GM19455 (cell line): ENCODE data around the gene URB1.
"Not testable (repeated sequence)": the region's sequence is repeated elsewhere in the genome, so short reads cannot be mapped to it uniquely, and the experiment has no call there.

Source experiments
- ATAC-seq: cut with Tn5 transposase; IDR thresholded peaks from one replicate; pipeline ENCODE4 v1.9.1; 2021; ENCODE audit not compliant: unreplicated experiment

The URB1 gene

DNA sequence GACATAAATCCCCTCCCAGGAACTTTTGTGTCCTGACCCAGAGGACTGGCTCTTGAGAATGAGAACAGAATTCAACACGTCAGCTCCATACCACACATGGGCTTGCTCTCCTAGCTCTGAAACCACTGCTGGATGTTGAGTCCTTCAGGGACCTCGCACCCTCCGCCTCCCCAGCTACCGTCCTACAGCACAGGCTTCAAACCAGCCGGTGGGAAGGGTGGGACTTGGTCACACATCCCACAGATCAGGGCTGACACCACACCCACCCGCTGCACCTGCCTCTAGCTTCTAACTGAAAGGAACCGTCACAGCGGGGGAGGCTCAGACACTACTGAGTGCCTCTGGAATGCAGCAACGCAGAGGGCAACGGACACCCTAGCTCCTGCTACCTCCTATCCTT, 70.1 kb downstream of the URB1 start:
- ATAC-seq = no peak

- ATAC-seq = no peak
Measured at GRCh38 chr21:32322103-32322502, 70.7 kb downstream of the URB1 start.

GRCh38 chr21:32321480-32321879, 71.3 kb downstream of the URB1 start:
- no peak for ATAC-seq

DNA sequence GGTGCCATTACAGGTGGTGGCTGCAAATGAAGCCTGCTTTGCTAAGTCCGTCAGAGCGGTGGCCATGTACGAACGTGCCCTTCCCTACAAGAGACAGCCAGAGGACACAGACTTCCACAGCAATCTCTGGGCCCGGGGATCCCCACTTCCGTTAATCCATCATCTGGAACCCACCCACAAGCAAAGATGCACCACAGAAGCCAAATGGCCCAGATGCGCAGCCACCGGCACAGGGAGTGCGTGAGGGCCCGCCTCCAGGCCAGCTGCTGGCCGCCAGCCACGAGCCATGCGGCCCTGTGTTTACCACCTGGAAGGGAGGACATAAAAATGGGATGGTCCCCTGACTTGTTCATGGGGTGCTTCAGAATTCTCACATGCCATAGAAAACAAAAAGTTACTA, 72.1 kb downstream of the URB1 start:
- no peak for ATAC-seq

DNA sequence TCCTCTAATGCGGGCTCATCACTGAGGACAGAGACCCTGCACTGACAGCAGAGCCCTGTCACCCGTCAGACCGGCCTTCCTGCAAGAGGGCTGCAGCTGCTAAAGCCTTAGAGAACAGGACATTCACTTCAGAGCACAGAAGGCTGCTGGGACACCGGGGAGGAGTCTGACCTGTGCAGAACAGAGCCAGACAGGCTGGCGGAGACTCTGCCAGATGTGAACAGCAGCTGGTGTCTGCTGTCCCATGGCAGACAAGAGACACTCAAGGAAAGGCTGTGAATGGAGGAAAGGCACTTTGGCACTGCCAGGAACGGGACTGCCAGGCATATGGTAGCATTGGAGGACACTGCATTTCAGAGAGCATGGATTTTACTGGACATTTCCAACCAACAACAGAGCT, 72.8 kb downstream of the URB1 start:
- no peak for ATAC-seq

DNA sequence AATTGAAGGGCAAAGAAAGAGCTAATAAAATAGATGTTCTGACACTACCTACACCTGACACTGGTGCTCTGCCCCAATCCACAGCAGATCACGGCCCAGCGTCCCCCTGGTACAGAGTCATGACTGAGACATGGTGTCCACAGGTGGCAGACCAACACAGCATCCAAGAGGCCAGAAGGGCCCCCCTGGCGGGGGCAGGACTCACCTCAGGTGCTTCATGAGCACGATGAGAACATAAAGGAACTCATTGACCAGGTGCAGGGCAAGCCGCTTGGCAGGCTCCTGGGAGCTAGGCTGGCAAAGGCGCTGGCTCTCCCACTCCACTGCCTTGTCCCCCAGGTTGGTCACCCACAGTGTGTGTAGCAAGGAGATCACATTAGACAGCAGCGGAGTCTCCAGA, 73.8 kb downstream of the URB1 start:
- ATAC-seq = no peak

DNA sequence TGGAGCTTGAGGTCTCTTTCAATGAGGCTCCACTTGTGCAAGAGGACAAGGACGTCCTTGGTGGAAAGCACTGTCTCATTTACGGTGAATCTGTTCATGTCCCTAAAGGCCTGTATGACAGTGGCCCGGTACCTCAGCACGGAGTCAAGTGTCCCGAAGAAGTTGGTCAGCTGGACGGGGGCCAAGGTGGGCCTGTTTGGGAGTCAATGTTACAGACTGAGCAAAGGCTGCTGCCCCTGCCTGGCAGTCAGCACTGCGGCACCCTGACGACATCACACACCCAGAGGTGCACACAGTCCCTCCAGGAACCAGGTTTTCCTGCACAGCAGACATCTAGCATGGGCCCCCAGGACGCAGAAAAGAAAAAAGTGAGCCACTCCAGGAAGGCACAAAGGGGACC, 75.1 kb downstream of the URB1 start:
- no peak for ATAC-seq

DNA sequence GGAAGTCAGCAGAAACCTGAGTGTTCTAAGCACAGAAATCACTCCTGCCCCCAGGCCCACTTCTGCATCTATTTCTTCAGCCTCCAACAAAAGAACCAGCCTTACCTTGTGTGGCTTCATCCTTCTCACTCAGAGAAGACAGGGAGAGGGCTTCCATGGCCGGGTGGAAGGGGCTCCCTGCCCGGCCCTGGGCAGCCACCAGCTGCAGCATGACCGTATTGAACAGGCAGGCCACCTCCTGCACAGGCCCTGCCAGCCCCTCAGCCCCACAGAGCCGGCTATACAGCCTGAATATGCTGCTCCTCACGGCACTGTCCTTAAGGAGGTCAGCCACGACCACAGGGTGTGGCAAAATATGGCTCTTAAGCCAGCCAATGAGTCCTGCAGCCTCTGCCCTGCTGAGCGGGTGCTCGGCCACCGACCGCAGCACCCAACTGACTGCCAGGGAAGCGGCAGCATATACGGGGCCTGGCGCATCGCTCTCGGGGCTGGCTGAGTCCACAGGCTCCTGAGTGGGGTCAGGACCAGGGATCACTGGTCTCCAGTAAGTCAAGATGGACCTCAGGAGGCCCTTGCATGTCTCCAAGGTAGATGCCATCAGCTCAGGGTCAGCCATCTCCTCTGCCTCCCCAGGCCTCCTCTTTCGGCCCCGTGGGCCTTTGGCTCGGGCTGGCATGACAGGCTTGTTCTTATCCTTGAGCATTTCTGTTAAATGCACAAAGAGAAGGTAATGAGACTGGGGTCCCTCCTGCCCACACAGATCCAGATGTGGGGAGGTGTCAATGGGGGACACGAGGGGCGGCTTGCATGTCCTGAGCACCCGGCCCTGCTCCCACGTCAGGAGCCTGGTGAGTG, 76.2 kb downstream of the URB1 start:
- no peak for ATAC-seq

DNA sequence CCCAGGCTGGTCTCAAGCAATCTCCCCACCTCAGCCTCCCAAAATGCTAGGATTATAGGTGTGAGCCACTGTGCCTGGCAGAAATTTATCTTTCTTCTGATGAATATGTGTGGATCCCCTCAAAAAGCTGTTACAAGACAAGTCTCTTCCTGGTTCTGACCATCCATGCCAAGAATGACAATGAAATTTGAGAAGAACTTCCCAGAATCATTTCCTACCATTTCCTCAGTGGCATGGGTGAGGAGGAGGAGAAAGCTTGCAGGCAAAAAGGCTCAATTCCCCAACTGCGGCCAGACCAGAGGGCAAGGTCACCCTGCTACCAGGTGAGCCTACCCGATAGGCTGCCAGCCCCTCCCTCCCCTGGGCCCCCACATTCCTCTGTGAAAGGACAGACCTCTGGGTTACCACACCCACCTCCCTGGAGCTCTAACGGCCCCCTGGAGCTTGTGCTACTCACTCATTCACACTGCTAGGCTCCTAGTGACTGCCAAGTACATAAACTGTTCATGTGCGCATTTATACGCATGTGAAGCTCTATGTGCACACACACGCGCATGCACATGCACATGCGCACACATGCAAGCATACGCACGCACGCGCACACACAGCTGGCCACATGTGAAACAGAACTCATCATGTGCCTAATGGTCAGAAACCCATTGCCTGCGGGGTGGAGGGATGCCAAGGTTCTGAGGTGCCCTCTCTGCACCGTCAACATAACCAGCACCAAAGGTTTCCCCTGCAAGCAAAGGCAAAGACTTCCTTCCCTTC, 77.1 kb downstream of the URB1 start:
- ATAC-seq = no peak

GRCh38 chr21:32314806-32315205, 78.0 kb downstream of the URB1 start:
- ATAC-seq = no peak

DNA sequence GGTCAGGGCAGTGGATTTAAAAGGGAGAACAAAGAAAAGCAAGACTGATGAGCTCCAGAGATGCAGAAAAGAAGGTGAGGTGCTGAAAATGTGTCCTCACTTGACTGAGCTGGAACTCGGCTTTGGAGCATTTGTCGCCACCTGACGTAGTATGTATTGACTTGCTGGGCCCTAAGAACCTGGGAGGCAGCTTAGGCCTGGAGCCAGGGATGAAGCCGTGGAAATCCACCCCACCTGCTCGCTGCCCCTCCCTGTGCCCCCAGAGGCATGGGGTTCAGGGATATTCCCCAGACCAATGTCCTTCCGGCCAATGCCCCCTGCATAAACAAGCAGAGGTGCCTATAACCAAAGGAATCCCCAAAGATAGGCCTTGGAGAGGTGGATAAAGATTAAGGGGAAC, 79.8 kb downstream of the URB1 start:
- ATAC-seq = no peak

- ATAC-seq = no peak
Measured at GRCh38 chr21:32312326-32312725, 80.5 kb downstream of the URB1 start.

GRCh38 chr21:32311621-32312020, 81.2 kb downstream of the URB1 start:
- no peak for ATAC-seq

- ATAC-seq = not testable (repeated sequence)
Measured at GRCh38 chr21:32310976-32311375, 81.8 kb downstream of the URB1 start.

DNA sequence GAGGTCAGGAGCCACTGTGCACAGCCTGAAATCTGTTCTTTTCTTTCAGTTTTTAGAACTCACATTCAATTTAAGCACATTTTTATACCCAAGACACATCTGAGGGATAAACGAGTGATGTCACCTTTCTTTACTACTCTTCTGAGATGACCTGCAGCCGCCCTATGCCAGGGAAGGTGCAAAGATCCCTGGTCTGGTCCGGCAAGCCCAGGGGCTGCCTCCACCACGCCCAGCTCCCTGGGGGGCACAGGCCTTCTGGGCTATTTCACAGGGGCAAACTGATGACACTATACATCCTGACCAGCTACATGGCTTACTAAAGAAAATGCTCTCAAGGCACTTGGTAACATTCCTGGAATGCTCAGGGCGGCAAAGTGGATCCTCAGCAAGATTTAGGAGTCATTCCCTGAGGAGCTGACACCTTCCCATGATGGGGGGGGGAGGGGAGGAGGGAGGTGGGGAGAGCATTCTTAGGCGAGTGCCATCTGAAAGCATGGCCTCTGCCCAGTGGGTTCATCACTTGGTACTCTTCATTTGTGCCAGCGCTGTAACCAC, 82.8 kb downstream of the URB1 start:
- ATAC-seq = no peak

DNA sequence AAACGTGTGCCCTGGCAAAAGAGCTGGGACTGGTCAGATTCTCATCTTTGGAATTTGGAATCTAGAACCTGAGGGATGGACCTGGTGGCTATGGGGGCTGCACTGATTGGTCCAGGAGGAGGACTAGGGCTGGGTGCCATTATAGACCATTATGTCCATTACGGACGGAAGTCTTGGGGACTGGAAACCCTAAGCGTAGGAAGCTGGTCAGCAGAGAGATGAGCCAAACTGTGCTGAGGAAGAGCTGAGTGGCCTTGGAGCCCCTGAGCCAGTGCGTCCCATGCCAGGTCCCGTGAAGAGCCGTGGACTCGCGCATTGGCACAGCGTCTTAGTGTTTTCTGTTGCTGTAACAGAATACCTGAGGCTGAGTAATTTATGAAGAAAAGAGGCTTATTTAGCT, 84.1 kb downstream of the URB1 start:
- ATAC-seq = no peak

GRCh38 chr21:32307706-32308105, 85.1 kb downstream of the URB1 start:
- no peak for ATAC-seq

GRCh38 chr21:32306021-32306780, 86.6 kb downstream of the URB1 start:
- ATAC-seq = no peak

GRCh38 chr21:32304998-32305397, 87.8 kb downstream of the URB1 start:
- no peak for ATAC-seq

- no peak for ATAC-seq
Measured at GRCh38 chr21:32303385-32303784, 89.4 kb downstream of the URB1 start.

DNA sequence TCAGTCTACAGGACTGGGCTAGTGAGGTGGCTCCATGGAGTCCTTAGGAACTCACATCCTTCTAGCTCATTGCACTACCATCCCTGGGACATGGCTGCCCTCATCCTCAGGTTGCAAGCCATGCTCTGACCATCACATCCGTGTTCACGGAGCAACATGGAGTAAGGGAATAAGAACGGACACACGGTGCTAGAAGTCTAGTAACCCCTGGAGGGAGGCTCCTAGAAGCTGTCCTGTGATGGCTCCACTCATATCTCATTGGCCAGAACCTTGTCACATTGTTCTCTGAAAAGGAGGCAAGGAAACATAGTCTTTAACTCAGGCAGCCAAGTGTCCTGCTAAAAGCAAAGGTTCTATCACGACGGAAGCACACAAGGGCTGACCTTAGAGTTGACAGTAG, 90.3 kb downstream of the URB1 start:
- ATAC-seq = no peak
